ENCODE results near the gene LIPM.
A peak's percentile ranks its signal among the peaks of the same experiment; 100 is the strongest.
"Not testable (repeated sequence)": the region's sequence is repeated elsewhere in the genome, so short reads cannot be mapped to it uniquely, and the experiment has no call there.

The LIPM gene

DNA sequence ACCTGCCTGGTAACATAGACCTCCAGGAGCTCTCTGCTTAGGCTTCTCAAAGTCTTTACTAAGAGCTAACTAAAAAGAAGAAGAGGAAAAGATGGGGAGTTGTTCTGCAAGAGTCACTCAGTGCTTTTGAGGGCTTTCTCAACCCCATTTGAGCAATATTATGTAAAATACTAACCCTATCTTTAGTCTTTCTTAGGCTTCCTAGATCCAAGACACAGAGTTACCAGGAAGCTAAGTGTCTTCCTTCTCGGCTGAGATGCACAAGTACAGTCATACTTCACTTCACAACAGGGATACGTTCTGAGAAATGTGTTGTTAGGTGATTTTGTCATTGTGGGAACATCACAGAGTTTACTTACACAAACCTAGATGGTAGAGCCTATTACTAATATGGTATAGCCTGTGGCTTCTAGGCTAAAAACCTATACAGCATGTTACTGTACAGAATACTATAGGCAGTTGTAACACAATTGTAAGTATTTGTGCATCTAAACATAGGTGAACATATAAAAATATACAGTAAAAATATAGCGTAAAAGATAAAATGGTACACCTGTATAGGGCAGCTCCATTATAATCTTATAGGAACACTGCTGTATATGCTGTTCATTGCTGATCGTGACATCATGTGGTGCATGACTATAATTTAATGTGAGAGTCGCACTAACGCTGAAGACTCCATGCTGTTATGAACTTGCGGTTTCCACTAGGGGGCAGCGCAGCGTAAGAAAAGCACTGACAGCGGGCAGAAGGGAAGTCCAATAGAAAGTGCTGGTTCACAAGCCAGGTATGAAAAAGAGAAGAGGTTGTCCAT lies 32.8 kb downstream of the LIPM start:
- DNase-seq (ENCODE audit: insufficient read length, low spot score) (peak; percentile 10), FAIRE-seq (peak; percentile 96)
- TF ChIP-seq PAX5 (IDR thresholded peaks at IDR 0.05; ENCODE audit: insufficient read depth, low read length, severe bottlenecking): no peak
- no peak for TF ChIP-seq TAF1 (IDR thresholded peaks at IDR 0.05; ENCODE audit: low read depth, low read length)
- TF ChIP-seq POLR2A (IDR thresholded peaks at IDR 0.05; ENCODE audit: low read depth, low read length): no peak
- TF ChIP-seq POU2F2 (IDR thresholded peaks at IDR 0.05; ENCODE audit: low read depth, low read length): no peak
- TF ChIP-seq SPI1 (IDR thresholded peaks at IDR 0.05; ENCODE audit: low read depth, low read length): peak; percentile 70
- TF ChIP-seq POLR2AphosphoS5 (IDR thresholded peaks at IDR 0.05; ENCODE audit: low read depth, low read length): no peak

DNA sequence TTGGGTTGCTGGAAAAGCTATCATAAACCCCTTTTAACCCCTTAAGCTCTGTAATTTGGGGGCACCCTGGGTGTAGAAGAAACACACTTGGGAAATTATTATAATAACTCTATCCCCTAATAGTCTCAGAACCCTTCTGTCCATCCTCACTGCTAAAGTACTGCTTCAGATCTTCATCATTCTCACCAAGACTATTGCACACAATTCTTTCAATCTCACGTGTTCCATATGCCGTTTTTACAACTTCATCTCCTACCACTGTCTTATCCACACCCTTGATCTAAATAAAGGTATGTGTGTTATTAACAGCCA lies 33.3 kb downstream of the LIPM start:
- FAIRE-seq (no peak), DNase-seq (ENCODE audit: insufficient read length, low spot score) (no peak)
- no peak for TF ChIP-seq POLR2AphosphoS5 (IDR thresholded peaks at IDR 0.05; ENCODE audit: low read depth, low read length)
- TF ChIP-seq PAX5 (IDR thresholded peaks at IDR 0.05; ENCODE audit: insufficient read depth, low read length, severe bottlenecking): no peak
- no peak for TF ChIP-seq SPI1 (IDR thresholded peaks at IDR 0.05; ENCODE audit: low read depth, low read length)
- TF ChIP-seq POLR2A (IDR thresholded peaks at IDR 0.05; ENCODE audit: low read depth, low read length): no peak
- TF ChIP-seq POU2F2 (IDR thresholded peaks at IDR 0.05; ENCODE audit: low read depth, low read length): no peak
- TF ChIP-seq TAF1 (IDR thresholded peaks at IDR 0.05; ENCODE audit: low read depth, low read length): no peak

DNA sequence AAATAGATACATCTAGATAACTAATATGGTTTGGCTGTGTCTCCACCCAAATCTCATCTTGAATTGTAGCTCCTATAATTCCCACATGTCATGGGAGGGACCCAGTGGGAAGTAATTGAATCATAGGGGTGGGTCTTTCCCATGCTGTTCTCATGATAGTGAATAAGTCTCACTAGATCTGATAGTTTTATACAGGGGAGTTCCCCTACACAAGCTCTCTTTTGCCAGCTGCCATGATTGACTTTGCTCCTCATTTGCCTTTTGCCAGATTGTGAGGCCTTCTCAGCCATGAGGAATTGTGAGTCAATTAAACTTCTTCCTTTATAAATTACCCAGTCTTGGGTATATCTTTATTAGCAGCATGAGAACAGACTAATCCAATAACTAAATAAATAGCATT lies 35.1 kb downstream of the LIPM start:
- FAIRE-seq; DNase-seq (ENCODE audit: insufficient read length, low spot score): not testable (repeated sequence)

DNA sequence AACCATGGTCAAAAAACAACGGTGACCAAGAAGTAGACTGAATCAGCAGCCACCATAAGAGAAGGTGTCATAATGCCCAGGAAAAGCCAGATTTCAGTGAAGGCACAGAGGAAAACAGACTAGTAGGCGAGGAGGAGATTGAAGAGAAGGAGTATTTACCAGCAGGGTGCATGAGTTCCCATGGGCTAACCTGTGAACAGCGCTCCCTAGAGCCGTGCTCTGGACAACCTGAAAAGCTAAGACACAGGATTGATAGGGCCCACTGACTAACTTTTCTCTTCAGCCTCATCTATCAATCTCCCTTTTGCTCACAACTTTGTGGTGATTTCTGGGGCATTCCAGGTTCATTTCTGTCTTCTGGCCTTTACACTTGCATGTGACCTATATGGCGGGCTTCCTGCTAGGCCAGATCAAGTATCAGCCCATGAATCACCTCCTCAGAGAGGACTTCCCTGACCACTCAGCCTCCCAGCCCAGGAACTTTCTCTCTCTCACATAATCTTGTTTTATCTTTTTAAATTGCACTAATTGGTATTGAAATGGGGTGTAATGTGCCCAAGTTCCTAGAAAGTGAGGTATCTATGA lies 36.3 kb downstream of the LIPM start:
- FAIRE-seq (no peak), DNase-seq (ENCODE audit: insufficient read length, low spot score) (no peak)
- TF ChIP-seq POLR2A (IDR thresholded peaks at IDR 0.05; ENCODE audit: low read depth, low read length) (no peak), POU2F2 (IDR thresholded peaks at IDR 0.05; ENCODE audit: low read depth, low read length) (no peak), TAF1 (IDR thresholded peaks at IDR 0.05; ENCODE audit: low read depth, low read length) (no peak), SPI1 (IDR thresholded peaks at IDR 0.05; ENCODE audit: low read depth, low read length) (no peak), POLR2AphosphoS5 (IDR thresholded peaks at IDR 0.05; ENCODE audit: low read depth, low read length) (no peak), PAX5 (IDR thresholded peaks at IDR 0.05; ENCODE audit: insufficient read depth, low read length, severe bottlenecking) (no peak)

DNA sequence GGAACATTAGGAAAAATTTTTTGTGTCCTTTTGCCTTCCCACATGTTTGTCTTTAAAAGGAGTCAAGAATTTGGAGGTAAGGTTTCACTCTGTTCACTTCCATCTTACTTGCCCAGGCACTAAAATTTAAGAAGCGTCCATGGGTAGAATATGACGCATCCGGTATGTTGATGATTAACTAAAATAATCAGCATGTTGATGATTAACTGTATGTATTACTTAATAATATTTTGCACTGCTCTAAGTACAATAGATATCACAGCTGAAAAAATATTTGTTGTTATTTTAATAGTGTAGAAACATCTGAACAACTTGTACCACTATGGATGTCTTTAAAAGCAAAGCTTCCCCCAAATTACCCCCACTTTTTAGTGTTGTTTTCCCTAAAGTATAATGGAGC lies 37.6 kb downstream of the LIPM start:
- no peak for DNase-seq (ENCODE audit: insufficient read length, low spot score)
- TF ChIP-seq POLR2AphosphoS5 (IDR thresholded peaks at IDR 0.05; ENCODE audit: low read depth, low read length) (no peak), POU2F2 (IDR thresholded peaks at IDR 0.05; ENCODE audit: low read depth, low read length) (no peak), TAF1 (IDR thresholded peaks at IDR 0.05; ENCODE audit: low read depth, low read length) (no peak), POLR2A (IDR thresholded peaks at IDR 0.05; ENCODE audit: low read depth, low read length) (no peak), PAX5 (IDR thresholded peaks at IDR 0.05; ENCODE audit: insufficient read depth, low read length, severe bottlenecking) (no peak), SPI1 (IDR thresholded peaks at IDR 0.05; ENCODE audit: low read depth, low read length) (no peak)
- FAIRE-seq: no peak

DNA sequence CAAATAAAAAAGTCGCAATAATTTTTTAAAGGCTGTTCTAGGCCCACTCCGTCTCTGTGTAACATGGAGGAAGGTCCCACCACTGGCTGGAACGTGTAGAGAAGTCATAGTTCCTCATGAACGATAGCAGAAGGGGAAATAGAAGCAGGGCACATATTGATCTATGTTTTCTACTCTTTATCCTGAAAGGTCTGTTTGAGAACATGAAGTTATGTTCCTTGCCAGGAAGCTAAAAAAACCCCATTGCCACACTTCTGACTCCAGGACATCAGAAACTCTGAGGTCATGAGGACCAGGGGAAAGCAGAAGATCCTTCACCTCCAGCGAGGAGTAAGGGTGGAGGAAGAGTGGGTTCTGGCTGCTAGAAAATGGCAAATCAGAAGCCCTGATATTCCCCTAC lies 38.4 kb downstream of the LIPM start:
- no peak for DNase-seq (ENCODE audit: insufficient read length, low spot score)
- peak; percentile 38 for FAIRE-seq
- TF ChIP-seq TAF1 (IDR thresholded peaks at IDR 0.05; ENCODE audit: low read depth, low read length): no peak
- TF ChIP-seq POLR2A (IDR thresholded peaks at IDR 0.05; ENCODE audit: low read depth, low read length): no peak
- no peak for TF ChIP-seq POLR2AphosphoS5 (IDR thresholded peaks at IDR 0.05; ENCODE audit: low read depth, low read length)

DNA sequence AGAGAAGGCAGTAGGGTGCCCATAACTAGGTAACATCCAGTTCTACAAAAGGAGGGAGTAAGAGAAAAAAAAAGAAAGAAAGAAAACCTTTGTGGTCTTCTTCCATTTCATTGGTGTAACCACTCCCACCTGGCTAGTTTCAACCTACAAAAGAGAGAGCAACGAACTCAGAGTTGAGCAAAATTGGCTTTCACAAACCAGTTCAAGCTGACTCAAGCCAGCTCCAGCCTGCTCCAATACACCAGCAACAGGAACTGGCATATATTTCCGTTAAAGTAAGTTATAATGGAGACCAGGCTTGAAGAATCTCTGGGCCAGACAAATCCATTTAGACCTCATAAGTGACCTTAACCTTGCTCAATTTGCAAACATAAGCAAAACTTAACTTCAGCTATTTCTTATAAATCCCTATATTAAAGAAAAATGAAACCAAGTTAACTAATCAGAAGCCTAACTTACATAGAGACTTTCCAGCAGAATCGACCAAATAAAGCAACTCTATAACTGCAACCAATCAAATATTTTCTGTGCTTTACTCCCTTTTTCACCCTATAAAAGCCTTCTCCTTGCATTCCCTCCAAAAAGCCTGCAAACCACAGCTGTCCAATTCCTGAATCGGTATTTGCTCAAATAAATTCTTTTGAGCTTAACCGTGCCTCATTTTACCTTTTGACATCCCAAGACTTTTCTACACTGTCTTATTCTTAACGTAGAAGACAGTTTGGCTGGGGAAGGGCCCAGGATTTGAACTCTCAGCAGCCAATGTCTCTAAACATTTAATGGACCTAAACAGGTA lies 39.0 kb downstream of the LIPM start:
- TF ChIP-seq TAF1 (IDR thresholded peaks at IDR 0.05; ENCODE audit: low read depth, low read length) (no peak), POU2F2 (IDR thresholded peaks at IDR 0.05; ENCODE audit: low read depth, low read length) (no peak), POLR2A (IDR thresholded peaks at IDR 0.05; ENCODE audit: low read depth, low read length) (no peak), POLR2AphosphoS5 (IDR thresholded peaks at IDR 0.05; ENCODE audit: low read depth, low read length) (no peak), PAX5 (IDR thresholded peaks at IDR 0.05; ENCODE audit: insufficient read depth, low read length, severe bottlenecking) (no peak), SPI1 (IDR thresholded peaks at IDR 0.05; ENCODE audit: low read depth, low read length) (no peak)
- no peak for FAIRE-seq
- DNase-seq (ENCODE audit: insufficient read length, low spot score): no peak

DNA sequence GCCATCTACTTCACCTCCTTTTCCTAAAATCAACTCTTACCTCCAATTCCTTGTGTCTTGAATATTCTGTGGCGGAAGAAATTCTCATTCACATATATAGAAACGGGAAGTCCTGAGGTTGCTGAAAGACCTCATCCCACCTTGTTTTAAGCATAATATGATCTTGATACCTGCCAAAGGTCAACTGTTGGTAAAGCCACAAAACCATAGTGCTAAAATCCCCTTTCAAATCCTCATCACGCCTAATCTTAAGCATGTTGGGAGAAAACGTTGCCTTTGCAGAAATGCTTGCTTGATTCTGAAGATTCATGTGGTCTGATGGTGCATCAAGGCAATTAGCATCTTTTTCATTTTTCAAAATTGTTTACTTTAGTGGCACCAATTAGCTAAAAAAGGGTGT lies 40.6 kb downstream of the LIPM start:
- no peak for FAIRE-seq
- no peak for TF ChIP-seq POLR2A (IDR thresholded peaks at IDR 0.05; ENCODE audit: low read depth, low read length)
- TF ChIP-seq SPI1 (IDR thresholded peaks at IDR 0.05; ENCODE audit: low read depth, low read length): no peak
- no peak for TF ChIP-seq PAX5 (IDR thresholded peaks at IDR 0.05; ENCODE audit: insufficient read depth, low read length, severe bottlenecking)
- no peak for TF ChIP-seq POLR2AphosphoS5 (IDR thresholded peaks at IDR 0.05; ENCODE audit: low read depth, low read length)
- TF ChIP-seq TAF1 (IDR thresholded peaks at IDR 0.05; ENCODE audit: low read depth, low read length): no peak
- no peak for TF ChIP-seq POU2F2 (IDR thresholded peaks at IDR 0.05; ENCODE audit: low read depth, low read length)

DNA sequence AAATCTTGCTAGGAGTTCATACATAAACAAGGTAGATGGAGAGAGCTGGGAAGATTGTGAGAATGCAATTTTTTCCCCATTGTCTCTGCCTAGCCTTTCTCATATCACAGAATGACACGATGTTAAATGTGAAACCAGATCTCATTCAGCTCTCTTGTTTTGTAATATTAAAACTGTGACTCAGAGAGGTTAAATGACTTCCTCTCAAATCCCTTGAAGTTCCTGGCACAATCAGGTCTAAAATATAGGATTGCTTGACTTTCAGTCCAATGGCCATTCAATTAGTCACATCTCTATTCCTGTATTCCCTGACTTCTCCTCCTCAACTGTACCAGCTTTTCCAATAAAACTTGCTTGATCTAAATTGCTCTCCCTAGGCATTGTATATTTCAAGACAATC lies 46.0 kb downstream of the LIPM start:
- FAIRE-seq (no peak), DNase-seq (ENCODE audit: insufficient read length, low spot score) (no peak)
- TF ChIP-seq SPI1 (IDR thresholded peaks at IDR 0.05; ENCODE audit: low read depth, low read length) (peak; percentile 74), POU2F2 (IDR thresholded peaks at IDR 0.05; ENCODE audit: low read depth, low read length) (no peak)

More for the DNA sequence above, 40.6 kb downstream of the LIPM start:
- DNase-seq (ENCODE audit: insufficient read length, low spot score): no peak

DNA sequence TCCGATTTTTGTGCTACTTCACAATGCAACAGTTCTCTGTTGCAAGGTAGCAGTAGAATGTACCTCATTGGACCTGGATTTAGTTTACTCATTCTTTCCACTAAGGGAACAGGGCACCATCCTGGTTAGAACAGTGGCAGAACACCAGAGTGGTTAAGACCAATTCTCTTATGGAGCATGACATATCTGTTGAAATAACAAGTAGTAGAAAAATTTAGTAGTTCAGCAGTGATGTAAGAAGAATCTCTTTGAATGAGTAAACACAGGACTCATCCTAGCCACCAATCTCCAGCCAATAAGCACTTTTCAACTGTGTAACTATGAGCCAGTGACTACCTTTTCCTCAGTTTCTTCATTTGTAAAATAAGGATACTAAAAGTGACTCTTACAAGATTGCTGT lies 46.7 kb downstream of the LIPM start:
- DNase-seq (ENCODE audit: insufficient read length, low spot score): no peak
- FAIRE-seq: no peak
- no peak for TF ChIP-seq POLR2AphosphoS5 (IDR thresholded peaks at IDR 0.05; ENCODE audit: low read depth, low read length)

Data from GM12891 (cell line).